ENCODE data around the gene HSPG2.

GRCh38 chr1:21886486-21887215, 50.5 kb downstream of the HSPG2 start:
- no peak for TF ChIP-seq CTCF (IDR thresholded peaks at IDR 0.05)
- TF ChIP-seq ZFX (IDR thresholded peaks at IDR 0.05; ENCODE audit: borderline replicate concordance), result no peak

Data from 22Rv1 (cell line).